Activated CD4-positive, alpha-beta T cell treated with anti-CD3 and anti-CD28 coated beads for 48 hours (primary cell): ENCODE data around the gene VSX1.

Experiments used
- DNase-seq: peaks from one replicate; pipeline ENCODE4 v3.0.0-alpha.2; 2020

VSX1 gene

DNA sequence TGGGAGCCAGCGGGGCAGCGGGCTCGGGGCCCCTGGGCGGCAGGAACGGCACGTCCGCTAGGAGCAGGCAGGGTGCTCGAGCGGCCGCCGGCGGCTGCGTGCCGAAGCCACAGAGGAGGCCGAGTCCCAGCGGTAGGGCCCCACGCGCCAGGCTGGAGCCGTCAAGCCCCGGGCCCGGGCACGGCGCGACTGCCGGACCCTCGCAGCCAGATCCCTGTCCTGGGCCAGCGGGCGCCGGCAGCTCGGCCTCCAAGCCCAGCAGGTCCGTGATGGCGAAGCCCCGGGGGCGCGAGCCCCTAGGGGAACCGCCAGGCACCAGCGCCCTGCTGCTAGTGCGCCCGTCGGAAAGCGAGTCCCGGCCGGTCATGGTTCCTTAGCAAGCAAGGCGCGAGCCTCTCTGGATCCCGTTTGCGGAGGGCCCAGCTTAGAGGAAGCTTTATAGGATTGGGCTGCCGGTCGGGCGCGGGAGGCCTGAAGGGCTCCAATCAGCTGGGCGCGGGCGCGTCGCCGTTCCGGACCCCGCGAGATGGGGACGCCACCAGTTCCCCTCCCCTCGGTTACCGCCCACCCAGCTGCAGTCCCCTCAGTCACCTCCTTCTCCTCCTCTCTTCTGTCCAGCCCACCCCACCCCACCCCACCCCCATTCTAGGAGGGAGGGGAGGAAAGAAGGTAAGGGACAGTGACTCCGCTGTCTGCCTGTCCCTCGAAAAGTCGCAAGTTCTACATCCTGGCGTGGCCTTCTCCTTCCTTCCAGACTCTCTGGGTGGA, at the start of gene VSX1:
Gene VSX1, minus strand, starts transcription at position 412 of the 768 bp plus-strand sequence. Its CDS starts 45 bp downstream, at position 367.
- peak; percentile 16 for DNase-seq

DNA sequence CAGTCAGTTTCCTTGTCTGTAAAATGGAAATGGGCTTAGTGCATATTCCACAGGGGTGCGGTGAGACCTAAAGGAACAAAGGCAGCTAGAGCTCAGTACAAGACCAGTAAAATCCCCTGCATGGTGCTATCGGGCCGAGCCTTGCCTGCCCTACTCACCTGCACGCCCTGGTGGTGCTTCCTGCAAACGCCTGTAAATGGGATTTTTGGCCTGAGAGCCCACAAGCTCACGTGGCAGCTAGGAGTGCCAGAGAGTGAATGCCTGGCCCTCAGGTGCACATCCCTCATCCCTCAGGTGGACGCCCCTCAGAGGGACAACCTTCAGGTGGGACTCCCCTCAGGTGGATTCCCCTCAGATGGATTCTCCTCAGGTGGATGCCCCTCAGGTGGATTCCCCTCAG, 48.0 kb upstream of the VSX1 start:
- DNase-seq, result no peak

DNA sequence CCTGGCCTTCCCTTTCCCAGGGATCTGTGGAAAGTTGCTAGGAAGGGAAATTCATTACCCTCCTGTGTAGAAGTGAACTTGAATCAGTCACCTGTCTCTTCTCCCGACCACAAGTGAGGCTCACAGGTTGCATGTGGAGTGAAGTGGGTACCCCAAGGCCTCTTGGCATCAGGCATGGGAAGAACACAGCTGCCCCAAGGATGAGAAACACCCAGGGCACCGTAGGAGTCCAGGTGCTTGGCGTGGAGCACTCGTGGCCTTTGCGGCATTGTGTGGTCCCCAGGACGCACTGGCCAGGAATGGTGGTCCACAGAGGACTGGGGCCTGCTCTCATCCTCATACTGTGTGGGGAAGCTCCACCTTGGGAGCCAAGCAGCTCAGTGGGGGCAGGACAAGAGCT, 47.5 kb upstream of the VSX1 start:
- no peak for DNase-seq

DNA sequence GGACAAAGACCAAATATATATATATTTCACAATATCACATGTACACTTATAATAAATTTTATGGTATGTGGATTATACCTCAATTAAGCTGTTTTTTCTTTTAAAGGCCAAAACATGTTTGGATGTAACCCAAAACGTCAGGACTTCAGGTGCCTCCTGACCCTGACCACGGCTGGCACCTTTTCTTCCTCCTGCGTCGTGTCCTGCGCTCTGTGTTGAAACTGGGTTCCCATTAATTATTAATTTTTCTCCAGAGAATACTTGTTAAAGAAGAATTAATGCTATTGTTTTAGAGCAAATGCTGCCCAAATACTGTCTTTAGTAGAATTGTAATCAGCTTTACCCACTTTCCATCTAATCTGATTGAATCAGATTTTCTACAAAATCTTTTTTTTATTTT, 46.7 kb upstream of the VSX1 start:
- no peak for DNase-seq

DNA sequence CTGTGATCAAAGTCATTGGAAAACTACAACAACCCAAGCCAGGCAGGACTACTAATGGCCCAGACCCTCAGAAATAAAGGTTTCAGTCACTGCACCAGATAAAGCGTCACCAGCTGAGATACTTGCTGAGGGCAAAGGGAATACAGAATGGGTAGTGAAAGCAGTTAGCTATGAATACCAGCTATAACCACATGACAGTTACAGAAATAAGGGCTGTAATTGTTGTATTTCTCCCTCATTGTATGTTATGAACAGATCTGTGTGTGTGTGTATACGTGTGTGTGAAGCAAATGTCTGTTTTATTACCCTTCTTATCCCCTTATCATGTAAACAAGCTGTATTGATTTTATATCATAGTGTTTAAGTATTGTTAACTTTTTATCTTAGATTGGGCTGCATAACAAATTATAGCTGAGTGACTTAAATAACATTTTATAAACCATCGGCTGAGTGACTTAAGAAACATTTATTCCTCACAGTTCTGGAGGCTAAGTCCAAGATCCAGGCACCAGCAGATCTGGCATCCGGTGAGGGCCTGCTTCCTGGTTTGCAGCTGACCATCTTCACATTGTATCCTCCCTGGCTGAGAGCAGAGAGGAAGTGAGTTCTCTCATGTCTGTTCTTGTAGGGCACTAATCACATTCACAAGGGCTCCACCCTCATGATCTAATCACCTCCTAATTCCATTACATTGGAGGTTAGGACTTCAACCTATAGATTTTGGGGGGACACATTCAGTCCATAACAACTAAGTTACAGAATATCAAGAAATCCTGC, 46.0 kb upstream of the VSX1 start:
- DNase-seq, result no peak

DNA sequence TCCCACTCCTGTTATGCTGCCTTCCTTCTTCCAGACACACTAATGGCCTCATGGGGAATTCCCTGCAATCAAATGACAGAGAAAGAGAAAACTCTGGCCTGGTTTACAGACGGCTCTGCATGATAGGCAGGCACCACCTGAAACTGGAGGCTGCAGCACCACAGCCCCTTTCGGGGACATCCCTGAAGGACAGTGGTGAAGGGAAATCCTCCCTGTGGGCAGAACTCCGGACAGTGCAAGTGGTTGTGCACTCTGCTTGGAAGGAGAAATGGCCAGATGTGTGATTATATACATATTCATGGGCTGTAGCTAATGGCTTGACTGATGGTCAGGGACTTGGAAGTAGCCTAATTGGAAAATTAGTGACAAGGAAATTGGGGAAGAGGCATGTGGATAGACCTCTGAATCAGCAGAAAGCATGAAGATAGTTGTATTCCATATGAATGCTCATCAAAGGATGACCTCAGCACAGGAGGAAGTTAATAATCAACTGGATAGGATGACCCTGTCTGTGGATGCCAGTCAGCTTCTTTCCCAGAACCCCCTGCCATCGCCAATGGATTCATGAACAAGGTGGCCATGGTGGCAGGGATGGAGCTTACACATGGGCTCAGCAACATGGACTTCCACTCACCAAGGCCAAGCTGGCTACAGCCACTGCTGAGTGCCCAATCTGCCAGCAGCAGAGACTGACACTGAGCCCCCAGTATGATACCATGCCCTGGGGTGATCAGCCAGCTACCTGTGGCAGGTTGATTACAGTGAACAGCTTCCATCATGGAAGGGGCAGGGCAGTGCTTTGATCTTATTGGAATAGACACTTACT, 44.5 kb upstream of the VSX1 start:
- DNase-seq, result no peak

DNA sequence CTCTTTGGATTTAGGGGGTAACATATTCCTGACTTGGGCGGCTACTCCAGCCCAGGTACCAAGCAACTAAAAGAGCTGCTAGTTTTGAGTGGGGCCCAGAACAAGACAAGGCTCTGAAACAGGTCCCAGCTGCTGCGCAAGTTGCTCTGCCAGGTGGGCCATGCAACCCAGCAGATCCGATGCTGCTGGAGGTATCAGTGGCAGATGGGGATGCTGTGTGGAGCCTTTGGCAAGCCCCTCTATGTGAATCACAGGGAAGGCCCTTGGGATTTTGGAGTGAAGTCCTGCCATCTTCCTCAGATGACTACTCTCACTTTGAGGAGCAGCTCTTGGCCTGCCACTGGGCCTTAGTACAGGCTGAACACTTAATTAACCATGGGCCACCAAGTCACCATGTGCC, 43.7 kb upstream of the VSX1 start:
- no peak for DNase-seq

DNA sequence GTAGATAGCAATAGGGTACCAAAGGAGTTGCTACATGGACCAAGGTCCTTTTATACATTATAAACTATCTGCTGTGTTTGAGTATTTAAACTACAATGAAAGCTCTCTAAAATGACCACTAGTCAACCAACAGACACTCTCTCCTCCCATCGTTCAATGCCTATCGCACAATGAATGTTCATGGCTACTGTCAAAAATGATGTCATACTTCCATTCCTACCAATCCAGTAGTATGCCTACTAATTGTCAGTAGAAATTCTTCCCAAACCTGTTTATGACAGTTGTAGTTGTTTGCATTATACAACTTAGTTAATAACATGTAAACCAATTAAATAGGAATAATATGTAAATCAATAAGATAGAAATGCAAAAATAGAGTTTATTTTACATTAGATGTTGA, 39.0 kb upstream of the VSX1 start:
- DNase-seq, result no peak

DNA sequence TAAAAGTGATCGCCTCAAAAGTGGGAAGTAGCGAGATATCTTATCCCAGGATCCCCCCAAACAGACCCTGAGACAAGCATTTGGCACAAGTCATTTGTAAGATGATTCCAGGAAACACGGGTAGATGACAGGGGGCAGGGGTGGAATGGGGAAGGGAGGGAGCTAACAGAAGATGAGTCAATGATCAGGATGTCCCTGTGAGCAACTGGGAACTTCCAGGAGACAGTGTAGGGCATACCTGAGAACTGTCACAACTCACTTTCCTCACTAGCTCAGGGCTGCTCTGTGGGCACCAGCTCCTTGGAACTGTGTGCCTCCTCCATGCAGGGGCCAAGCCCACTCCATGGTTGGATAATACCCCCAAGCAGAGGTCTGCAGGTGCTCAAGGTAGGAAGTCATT, 38.5 kb upstream of the VSX1 start:
- no peak for DNase-seq

DNA sequence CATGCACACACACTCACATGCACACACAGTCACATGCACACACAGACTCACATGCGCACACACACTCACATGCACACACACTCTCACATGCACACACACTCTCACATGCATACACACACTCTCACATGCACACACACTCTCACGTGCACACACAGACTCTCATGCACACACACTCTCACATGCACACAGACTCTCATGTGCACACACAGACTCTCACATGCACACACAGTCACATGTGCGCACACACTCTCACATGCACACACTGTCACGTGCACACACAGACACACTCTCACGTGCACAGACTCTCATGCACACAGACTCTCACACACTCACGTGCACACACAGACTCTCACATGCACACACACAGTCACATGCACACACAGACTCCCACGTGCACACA, 36.6 kb upstream of the VSX1 start:
- DNase-seq, result no peak

DNA sequence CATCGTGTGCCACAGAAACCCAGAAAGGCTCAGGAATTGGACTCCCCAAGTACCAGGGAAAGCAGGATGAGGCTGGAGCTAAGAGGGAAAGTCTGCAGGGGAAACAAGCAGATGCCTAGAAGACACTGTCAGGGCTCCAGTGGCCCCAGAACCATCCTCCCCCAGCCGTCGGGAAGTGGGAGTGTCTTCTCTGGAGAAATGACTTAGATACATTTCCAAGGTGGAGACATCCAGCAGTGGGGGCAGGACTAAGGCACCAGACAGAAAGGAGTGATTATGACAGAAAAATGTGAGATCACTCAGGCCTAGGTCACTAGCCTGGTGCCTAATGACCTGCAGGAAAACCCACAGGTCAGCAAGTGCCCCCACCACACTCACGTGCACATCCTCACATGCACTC, 36.0 kb upstream of the VSX1 start:
- no peak for DNase-seq

DNA sequence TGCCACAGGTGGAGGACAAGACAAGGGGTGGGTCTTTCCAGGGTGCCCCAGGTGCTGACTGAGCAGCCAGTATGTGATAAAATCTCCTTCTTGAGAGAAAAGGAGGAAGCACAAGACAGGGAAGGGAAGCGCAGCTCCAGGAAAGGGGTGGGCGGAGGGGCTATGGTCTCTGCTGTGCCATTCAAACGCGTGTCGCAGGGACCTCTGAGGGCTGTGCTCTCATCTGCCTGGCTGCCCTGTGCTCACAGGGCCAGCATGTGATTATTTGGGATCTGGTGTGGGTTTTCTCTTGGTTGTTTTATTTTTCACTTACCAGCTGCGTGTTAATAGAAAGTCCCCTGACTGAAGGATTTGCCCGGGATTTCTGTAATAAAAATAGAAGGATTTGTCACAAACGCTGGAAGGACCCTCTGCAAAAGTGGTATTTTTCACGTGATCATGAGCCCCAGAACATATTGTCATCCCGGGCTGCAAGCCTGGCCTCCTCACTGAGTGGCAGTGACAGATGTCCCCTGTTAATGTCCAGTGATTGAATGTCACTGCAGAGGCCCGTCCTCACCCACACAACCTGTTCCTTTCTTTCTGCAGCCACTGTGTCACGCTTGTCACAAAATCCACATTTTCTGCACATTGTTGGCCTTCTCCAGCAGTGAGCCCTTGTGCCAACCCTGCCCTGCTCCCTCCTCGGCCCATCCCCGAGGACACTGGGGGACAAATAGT, 35.0 kb upstream of the VSX1 start:
- no peak for DNase-seq

DNA sequence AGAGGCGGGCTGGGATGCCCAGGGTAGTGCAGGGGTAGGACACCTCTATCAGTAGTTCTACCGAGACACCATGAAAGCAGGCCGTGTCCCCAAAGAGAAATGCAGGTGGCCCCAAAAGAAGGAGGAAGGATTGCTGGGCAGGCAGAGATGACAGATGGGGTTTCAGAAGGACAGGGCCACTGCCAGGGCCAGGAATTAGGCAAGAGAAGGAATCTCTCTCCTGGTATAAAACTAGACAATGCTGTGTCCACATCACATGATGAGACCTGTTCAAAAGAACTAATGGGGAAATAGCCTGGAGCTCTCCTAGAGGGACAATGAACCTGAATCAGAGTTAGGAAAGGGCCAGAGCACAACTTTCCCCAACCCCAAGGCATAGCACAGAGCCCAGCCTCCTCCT, 21.6 kb upstream of the VSX1 start:
- no peak for DNase-seq

DNA sequence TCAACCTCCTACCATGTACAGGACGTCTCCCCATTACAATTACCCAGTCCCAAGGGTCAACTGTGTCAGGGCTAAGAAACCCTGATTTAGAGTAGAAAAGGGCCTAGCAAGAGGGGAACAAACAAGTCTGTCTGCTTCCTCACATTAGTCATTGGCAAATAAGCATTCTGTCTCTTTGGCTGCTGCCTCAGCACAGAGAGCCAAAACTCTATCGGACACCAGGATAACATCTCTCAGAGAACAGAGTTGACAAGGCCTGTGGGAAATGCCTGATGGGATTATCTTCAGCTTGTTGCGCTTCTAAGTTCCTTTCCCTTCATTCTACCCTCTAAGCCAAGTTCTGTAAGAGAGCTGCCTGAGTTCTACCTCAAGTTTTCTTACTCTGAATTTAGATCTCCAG, 19.0 kb upstream of the VSX1 start:
- no peak for DNase-seq

DNA sequence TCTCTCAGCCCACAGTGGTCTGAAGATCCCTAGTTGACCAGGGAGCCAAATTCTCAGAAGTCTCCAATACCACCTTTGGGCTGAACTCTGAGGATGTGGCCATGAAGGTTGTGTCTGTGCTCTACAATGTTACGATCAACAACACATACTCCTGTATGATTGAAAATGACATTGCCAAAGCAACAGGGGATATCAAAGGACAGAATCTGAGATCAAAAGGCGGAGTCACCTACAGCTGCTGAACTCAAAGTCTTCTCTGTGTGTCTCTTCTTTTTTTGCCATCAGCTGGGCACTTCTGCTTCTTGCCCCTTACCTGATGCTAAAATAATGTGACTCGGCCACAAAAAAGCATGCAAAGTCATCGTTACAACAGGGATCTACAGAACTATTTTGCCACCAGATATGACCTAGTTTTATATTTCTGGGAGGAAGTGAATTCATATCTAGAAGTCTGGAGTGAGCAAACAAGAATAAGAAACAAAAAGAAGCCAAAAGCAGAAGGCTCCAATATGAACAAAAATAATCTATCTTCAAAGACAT, 17.7 kb upstream of the VSX1 start:
- DNase-seq, result no peak

DNA sequence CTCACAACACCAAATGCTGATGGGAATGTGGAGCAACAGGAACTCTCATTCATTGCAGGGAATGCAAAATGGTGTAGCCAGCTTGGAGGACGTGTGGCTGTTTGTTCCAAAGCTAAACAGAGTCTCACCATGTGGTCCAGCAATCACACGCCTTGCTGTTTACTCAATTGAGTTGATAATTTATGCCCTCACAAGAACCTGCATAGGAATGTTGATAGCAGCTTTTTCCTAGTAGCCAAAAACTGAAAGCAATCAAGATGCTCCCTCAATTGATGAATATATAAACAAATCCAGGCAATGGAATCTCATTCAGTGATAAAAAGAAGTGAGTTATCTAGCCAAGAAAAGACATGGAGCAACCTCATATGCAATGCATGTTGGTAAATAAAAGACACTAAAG, 15.6 kb upstream of the VSX1 start:
- no peak for DNase-seq

DNA sequence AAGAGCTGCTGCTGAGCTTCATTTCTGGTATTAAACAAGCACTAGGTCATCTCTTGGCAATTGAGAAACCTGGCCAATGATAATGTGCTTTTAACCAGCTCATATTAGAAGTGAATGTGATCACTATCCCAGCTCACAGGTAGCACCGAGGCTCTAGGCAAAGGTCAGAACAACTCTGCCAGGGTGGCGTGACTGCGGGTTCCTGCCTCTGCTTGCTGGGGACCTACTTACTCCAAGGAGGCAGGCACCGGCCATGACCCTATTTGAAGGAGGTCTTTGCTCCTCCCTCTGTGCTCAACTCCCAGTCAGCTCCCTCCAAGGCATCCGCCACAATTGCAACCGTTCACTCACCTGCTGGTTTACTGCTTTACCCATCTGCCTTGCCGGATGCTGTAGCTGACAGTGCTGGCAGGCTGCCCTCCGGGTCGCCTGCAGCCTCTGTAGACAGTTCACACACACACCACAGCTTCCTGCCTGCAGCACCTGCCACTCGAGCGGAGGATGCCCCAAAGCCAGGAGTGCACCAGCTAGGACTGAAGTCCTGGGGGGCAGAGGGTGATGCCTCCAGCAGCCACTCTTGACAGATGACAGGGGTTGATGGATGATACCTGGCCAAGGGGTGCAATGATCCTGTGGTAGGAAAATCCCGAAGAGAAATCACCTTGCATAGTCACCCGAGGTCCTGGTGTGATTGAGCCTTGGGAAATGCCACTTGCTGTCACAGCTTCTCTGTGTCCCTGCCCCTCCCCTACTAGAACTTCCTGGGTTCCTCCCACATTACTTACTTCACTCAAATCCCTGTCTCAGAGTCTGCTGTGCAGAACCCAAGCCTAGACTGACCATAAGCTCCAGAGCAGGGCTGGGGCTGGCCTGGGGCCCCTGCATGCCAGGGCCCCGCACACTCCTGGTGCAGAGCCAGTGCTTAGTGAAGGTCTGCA, 8.8 kb upstream of the VSX1 start:
- DNase-seq, result peak; percentile 70

DNA sequence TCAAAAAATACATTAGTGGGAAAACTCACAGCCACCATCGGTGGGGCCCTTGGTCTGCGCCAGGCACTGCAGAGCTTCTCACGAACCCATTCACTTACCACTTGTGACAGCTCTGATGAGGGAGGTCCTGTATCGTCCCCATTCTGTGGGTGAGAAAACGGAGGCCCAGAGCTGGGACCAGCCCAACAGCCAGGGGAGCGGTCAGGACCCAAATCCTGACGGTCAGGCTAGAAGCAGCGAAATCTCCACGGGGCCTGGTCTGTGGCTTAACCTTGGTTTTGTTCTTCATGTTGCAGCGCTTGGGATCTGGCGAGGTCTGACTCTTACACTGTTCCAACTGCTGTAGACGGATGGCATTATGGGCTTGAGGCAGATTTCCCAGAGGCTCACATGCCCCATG, 7.7 kb upstream of the VSX1 start:
- no peak for DNase-seq

DNA sequence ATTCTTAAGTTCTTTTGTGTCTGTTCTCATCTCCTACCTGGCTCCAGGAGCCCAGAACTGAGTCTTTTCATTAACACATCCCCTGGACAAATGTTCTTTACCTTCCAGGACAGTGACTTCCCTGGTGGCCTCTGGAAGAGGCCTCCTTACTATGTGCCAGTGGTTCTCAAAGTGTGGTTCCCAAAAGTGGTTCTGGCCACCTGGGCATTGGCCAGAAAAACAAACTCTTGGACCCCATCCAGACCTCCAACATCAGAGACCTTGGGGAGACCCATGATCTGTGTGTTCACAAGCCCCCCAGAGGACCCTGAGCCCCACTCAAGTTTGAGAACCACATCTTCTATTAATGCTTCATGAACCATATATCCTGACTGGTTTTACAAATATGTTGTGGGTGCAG, 7.2 kb upstream of the VSX1 start:
- no peak for DNase-seq

DNA sequence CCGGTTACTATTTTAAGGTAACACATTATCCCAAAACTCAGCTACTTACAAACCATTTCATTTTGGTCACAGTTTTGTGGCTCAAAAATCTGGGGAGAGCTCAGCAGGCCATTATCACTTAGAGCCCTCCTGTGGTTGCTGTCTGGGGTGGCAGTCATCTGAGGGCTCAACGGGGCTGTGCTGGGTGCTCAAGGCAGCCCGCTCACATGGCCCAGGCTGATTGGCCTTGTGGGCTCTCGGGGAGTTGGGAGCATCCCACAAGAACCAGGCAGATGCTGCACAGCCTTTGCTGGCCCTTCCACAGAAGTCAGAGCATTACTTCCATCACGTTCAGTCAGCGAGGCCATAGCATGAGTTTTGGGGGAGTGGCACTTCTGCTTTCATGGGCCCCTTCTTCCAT, 6.3 kb upstream of the VSX1 start:
- no peak for DNase-seq

DNA sequence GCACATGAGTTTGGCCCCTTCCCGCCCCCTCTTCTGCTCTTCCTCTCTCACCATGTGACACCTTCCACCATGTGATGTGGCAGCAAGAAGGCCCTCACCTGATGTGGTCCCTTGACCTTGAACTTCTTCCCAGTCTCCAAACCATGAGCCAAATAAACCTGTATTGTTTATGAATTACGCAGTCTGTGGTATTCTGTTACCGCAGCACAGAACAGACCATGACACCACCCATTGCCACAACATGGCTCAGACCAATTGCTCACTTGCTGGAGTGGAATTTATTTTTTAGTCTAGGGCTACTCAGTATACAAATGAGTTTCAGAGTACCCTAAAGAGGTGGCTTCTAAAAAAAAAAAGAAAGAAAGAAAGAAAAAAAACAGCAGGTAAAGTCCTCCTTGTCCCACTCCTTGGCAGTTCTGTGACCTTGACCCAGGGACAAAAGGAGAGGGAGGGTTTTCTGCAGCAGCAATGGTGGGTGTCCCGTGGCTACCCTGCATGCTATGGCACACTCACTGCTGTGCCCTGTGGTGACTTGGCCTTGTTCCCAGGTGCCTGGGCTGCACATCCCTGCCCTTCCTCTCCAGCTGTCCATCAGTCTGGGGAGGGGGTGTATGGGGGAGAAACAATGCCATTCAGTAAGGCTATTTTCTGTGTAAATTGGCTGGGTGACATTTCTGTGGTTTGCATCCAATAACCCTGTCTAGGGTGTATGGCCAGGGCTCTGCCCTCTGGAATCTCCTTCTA, 5.4 kb upstream of the VSX1 start:
- DNase-seq, result no peak
